Breast epithelium (tissue), 4 donors: ENCODE data around the gene TGM3. TPM values are rescaled to one million over a fixed set of nuclear protein-coding genes. Genes with fewer than 3 reads are reported as not detected.

Source experiments
- DNase-seq, 2 donors: peaks; one replicate each; pipeline ENCODE4 v3.0.0-alpha.2; 2019; ENCODE audit warnings: low spot score in 2 of 2
- H3K27ac ChIP-seq, 2 donors: fragments of 200-600 bp; sonication (generic) in 1 of 2; one replicate each; pipeline ENCODE4 v1.5.1; 2016 to 2019; ENCODE audit warnings: mild to moderate bottlenecking in 1 of 2
- H3K27me3 ChIP-seq, 2 donors: fragments of 200-600 bp; sonication (generic) in 1 of 2; one replicate each; pipeline versions ENCODE4 v1.5.1 to v1.6.0; 2017 to 2019; ENCODE audit warnings: control low read depth in 1 of 2, mild to moderate bottlenecking in 1 of 2
- H3K36me3 ChIP-seq: fragments of 200-600 bp; one replicate; pipeline ENCODE4 v1.5.1; 2019
- H3K4me1 ChIP-seq, 2 donors: fragments of 200-600 bp; sonication (generic); one replicate each; pipeline ENCODE4 v1.5.1; 2016 to 2019; ENCODE audit warnings: control low read depth in 1 of 2
- H3K4me3 ChIP-seq, 3 donors: fragments of 200-600 bp; sonication (generic); 1 replicate in 2 of 3; 2 replicates in 1 of 3; pipeline ENCODE4 v1.5.1; 2016 to 2019; ENCODE audit warnings: mild to moderate bottlenecking in 3 of 3, moderate library complexity in 2 of 3
- H3K9me3 ChIP-seq, 2 donors: fragments of 200-600 bp; sonication (generic) in 1 of 2; one replicate each; pipeline ENCODE4 v1.5.1; 2016 to 2019; ENCODE audit warnings: control low read depth in 1 of 2
- POLR2A ChIP-seq: fragments of 450-650 bp; IDR thresholded peaks from one replicate; pipeline ENCODE4 v1.6.1; 2016; ENCODE audit warnings: antibody characterized with exemption, mild to moderate bottlenecking, moderate library complexity
- POLR2AphosphoS5 ChIP-seq, 3 donors: sonication (generic); formaldehyde crosslinking; IDR thresholded peaks; one replicate each; pipeline ENCODE4 v1.6.1; 2017; ENCODE audit warnings: antibody characterized with exemption in 3 of 3
- intact Hi-C: fragments of 100-400 bp; cut with DNase I; formaldehyde crosslinking; loops from one replicate; pipeline ENCODE4 v1.15.1; 2023; ENCODE audit warnings: low total_unique reads
- total RNA-seq, 3 donors: library from RNA; depleted of rRNA; stranded (reverse); fragments of >200 nt; gene quantifications; one replicate each; pipeline ENCODE4 v1.1.0, GENCODE V29; 2016
- TF ChIP-seq, protein P1 (sequence below), 3 donors: fragments of 450-650 bp; IDR thresholded peaks; one replicate each; pipeline ENCODE4 v1.5.1; 2016 to 2017; ENCODE audit warnings: antibody characterized with exemption in 3 of 3, mild to moderate bottlenecking in 3 of 3, moderate library complexity in 3 of 3

Gene TGM3
- total RNA-seq, 3 donors from 2014 or later = not detected

DNA sequence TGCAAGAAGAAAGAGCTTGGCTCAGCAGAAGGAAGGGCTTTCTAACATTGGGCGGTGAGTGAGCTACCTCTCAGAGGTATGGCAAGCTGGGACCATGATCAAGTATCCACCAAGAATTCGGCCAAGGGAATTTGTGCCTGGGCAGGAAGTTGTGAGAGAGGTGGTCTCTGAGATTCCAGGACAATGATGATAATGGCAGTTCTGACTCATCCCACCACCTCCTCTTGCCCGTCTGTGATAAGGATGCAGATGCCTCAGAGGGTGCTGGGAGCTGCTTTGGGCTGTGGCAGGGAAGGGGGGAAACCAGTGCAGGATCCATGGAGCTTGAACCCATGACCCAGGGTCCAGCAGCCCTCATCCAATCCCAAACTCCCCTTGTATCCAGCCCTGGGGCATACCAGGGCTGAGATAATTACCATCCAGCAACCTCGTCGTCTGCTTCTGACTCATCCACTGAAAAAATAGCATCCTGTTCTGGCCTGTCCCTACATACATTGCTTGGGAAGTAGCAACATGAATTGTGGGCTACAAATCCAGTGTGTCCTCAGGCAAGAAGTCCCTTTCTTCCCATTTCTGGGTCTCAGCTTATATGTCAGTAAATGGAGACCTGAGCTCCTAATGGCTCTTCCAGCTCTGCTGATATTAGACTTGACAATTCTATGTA lies 90.8 kb downstream of the TGM3 start:
- no peak for DNase-seq
- Histone ChIP-seq H3K4me3 (no peak overlapping the region), H3K27ac (no peak overlapping the region), H3K9me3 (peaks cover 4 to 19% of the 10 kb centered on the region in 2 donors), H3K4me1 (no peaks in the 10 kb centered on the region), H3K36me3 (no peaks in the 10 kb centered on the region), H3K27me3 (no peaks in the 10 kb centered on the region)
- TF ChIP-seq, protein P1, sequence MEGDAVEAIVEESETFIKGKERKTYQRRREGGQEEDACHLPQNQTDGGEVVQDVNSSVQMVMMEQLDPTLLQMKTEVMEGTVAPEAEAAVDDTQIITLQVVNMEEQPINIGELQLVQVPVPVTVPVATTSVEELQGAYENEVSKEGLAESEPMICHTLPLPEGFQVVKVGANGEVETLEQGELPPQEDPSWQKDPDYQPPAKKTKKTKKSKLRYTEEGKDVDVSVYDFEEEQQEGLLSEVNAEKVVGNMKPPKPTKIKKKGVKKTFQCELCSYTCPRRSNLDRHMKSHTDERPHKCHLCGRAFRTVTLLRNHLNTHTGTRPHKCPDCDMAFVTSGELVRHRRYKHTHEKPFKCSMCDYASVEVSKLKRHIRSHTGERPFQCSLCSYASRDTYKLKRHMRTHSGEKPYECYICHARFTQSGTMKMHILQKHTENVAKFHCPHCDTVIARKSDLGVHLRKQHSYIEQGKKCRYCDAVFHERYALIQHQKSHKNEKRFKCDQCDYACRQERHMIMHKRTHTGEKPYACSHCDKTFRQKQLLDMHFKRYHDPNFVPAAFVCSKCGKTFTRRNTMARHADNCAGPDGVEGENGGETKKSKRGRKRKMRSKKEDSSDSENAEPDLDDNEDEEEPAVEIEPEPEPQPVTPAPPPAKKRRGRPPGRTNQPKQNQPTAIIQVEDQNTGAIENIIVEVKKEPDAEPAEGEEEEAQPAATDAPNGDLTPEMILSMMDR (IDR thresholded peaks at IDR 0.05) = no peak
- no peak for TF ChIP-seq POLR2A
- no peak for TF ChIP-seq POLR2AphosphoS5 (IDR thresholded peaks at IDR 0.05)
- intact Hi-C loops = no loop called here

DNA sequence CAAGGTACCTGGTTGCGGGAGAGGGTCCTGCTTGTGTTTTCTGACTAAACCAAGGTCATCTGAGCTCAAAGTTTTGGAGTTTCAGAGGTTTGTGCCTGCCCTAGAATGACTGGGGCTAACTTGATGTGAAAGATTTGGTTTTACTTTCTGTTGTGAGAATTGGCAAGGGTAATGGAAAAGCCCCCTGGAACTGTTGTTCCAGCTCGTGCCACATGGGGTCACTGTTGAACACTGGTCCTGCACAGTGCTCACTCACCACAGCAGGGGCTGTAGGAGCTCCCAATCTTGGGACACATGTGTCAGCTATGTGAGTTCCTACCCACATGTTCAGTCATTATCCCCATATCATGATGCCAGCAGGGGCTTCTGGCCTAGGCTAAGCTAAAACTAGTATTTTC lies 91.4 kb downstream of the TGM3 start:
- DNase-seq = no peak
- Histone ChIP-seq H3K27me3 (no peaks in the 10 kb centered on the region), H3K4me1 (no peaks in the 10 kb centered on the region), H3K4me3 (no peak overlapping the region), H3K36me3 (no peaks in the 10 kb centered on the region), H3K9me3 (peaks cover 4 to 19% of the 10 kb centered on the region in 2 donors), H3K27ac (no peak overlapping the region)
- no peak for TF ChIP-seq POLR2AphosphoS5 (IDR thresholded peaks at IDR 0.05)
- no peak for TF ChIP-seq POLR2A
- TF ChIP-seq, protein P1 (IDR thresholded peaks at IDR 0.05) = no peak
- intact Hi-C loops = no loop called here

DNA sequence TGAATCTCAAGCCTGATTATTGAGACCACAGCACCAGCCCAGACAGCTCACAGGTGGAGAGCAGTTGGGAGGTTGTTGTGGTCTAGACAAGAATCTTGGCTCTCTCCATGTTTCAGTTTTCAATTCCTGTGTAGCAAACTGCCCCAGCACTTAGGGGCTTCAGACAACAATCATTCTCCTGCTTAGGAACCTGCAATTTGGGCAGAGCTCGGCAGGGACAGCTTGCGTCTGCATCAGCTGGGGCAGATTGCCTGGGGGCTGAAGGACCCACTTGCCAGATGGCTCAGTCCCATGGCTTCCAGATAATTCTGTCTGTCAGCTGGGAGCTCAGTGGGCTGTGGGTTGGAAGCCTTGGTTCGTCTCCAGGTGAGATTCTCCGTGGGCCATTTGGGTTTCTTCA lies 91.8 kb downstream of the TGM3 start:
- no peaks in the 10 kb centered on the region for H3K27me3 ChIP-seq
- no peak overlapping the region for H3K27ac ChIP-seq
- no peaks in the 10 kb centered on the region for H3K4me1 ChIP-seq
- TF ChIP-seq POLR2A (no peak), POLR2AphosphoS5 (IDR thresholded peaks at IDR 0.05) (no peak)
- TF ChIP-seq, protein P1 (IDR thresholded peaks at IDR 0.05) = no peak
- H3K4me3 ChIP-seq = no peak overlapping the region
- intact Hi-C loops = no loop called here
- H3K36me3 ChIP-seq = no peaks in the 10 kb centered on the region
- H3K9me3 ChIP-seq = peaks cover 4 to 19% of the 10 kb centered on the region in 2 donors
- DNase-seq = no peak

Other genes starting within 250 kb of the TGM3 start
- 10 to 100 TPM; 15.2 to 26.3 (median 16.7) TPM for gene STK35, start 194.2 kb upstream of the TGM3 start, total RNA-seq
- gene TGM6, start 84.9 kb downstream of the TGM3 start, total RNA-seq = not detected
- gene SNRPB, start 174.8 kb downstream of the TGM3 start, total RNA-seq = 100 to 1,000 TPM; 124 to 207 (median 179) TPM
- gene ZNF343, start 212.9 kb downstream of the TGM3 start, total RNA-seq = 10 to 100 TPM in 2 of 3 donors, 1 to 10 TPM in 1; 8.8 to 18.4 (median 14.0) TPM
- under 1 TPM; 0.15 to 0.96 (median 0.33) TPM for gene TMC2, start 240.6 kb downstream of the TGM3 start, total RNA-seq